Stimulated activated CD4-positive, alpha-beta T cell treated with anti-CD3 and anti-CD28 coated beads, Interleukin-1b, Interleukin-23, amount 100 ng/mL, for 1 hour (primary cell): ENCODE results near the gene WWOX.

ENCODE experiments used
- DNase-seq, 2 donors: peaks; one replicate each; pipeline ENCODE4 v3.0.0-alpha.2; 2020; ENCODE audit warnings: low read depth in 2 of 2

The WWOX gene

GRCh38 chr16:79064256-79064972, 965.0 kb downstream of the WWOX start:
- no peak for DNase-seq

GRCh38 chr16:79066561-79066960, 967.1 kb downstream of the WWOX start:
- no peak for DNase-seq

GRCh38 chr16:79067600-79067999, 968.1 kb downstream of the WWOX start:
- DNase-seq = no peak

DNA sequence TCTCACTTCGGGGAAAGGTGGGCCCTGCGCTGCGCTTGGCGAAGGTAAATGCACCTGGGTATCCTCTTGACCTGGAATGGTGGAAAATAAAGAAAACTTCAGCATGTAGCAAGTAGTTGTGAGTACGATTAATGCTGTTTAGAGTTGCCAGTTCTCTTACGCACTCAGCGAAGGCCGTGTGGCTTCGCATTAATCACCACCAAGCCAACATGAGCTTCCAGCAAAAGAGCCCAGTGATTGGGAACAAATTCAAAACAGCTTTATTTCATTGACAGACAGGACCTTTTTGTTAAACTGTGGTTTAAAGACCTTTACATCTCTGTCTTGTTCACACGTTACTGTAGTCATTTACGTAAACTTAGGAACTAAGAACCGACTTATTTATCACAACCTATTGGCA, 969.7 kb downstream of the WWOX start:
- DNase-seq = no peak

DNA sequence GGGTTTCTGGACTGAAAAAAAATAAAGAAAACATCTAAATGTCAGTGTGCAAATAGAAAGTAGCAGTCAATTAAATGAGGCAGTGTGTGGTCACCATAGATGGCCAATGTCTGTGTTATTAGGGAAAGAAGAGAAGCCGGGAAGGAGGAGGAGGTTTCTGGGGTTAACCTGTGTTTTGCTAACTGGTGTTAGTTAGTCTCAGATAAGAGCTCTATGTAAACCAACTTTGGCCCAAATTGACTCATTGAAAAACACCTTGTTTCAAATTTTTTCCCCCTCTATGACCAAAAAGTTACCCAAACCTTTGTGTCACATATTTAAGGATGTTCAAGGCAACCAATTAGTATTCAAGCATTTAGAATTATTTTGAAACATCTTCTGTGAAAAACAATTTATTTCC, 970.2 kb downstream of the WWOX start:
- no peak for DNase-seq

- no peak for DNase-seq
Measured at GRCh38 chr16:79071424-79071823, 972.0 kb downstream of the WWOX start.

GRCh38 chr16:79072517-79072916, 973.1 kb downstream of the WWOX start:
- no peak for DNase-seq

- DNase-seq = no peak
Measured at GRCh38 chr16:79073566-79073965, 974.1 kb downstream of the WWOX start.

GRCh38 chr16:79074541-79074940, 975.1 kb downstream of the WWOX start:
- no peak for DNase-seq

DNA sequence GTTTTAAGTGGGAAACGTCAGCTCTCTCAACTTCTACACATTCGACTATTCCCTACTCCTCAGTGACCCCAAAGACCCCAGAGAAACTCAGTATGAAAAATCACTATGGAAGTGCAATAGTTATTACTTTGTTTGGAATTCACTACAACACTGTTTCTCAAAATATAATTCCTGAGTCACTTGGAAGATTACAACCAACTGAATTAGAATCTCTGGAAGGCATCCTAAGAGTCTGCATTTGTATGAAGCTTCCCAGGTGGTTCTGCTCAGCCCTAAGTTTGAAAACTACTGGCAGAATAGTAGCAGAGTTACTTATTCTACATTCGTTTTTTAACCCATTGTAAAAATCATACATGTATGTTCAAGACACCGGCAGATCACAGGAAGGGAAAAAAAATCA, 975.5 kb downstream of the WWOX start:
- no peak for DNase-seq

DNA sequence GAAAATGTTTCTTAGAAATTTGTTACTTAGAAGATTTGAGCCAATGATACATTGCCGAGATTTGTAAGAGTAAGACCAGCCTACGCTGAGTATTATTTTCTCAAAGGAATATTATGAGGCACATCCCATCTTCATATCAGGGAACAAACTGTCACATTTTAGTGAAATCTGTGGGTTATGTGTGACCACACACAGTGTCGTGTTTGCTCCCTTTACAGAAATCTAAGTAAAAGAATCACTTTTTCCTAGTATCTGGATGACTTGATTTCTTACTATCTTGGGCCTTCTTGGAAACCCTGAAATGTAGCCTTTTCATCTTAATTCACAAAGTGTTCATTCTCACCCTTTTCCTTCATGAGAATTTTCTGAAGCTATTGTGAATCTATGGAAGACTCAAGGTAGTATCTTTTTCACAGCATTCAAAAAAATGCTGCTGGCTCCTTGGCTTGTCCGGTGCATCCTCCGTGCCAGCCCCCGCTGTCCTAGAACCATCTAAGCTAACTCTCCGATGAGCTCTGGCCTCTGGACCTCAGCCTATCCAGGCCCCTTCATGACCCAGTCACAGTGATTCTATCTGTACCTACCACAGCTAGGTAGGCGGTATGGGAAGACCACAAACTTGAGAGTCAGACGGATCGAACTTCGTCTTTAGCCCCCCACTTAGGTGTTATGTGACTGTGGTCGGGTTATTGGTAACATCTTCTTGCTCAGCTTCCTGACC, 976.8 kb downstream of the WWOX start:
- DNase-seq = no peak

DNA sequence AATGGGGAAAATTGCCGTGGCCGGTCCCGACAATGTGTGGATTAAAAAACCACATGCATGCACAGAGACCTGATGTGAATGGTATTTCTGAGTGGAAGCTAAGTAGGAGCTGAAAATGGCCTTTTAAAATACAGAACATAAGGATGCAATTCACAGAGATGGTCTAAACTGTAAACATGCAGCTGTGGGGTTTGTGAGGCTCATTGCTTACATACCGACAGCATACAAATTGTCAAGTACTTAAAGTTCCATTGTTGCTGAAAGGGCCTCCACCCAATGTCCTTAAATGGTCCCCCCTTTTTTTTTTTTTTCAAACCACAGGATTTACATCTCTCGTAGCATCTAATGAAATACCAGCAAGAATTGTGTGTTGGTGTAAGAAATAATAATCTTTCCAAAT, 977.9 kb downstream of the WWOX start:
- no peak for DNase-seq

- no peak for DNase-seq
Measured at GRCh38 chr16:79079656-79080420, 980.4 kb downstream of the WWOX start.

DNA sequence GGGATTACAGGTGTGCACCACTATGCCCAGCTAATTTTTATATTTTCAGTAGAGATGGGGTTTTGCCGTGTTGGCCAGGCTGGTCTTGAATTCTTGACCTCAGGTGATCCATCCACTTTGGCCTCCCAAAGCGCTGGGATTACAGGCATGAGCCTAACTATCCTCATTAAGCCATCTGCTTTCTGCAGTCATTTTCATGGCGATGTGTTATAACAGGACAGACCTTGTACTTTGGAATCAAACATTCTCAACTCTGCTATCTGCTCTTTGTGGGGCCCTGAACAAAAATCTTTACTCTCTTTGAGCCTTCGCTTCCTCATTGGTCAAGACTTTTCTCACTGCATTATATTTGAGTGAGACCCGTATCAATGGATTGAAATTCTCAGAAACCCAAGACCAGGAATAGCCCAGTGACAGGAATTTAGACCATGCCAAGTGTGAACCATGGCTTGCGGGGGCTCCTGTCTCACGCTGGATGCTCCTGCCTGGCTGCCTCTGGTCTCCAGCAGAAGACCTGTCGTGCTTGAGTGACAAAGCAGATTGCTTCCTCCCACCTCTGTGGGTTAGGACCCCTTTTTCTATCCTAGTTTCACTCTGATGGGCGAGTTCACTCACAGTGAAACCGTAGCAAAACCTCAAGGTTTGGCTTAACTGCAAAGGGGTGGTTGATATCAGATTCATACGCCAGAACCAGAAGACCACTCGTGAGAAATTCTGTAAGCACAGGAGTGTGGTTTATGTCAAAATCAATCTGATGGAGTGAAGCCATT, 982.0 kb downstream of the WWOX start:
- no peak for DNase-seq

GRCh38 chr16:79082970-79083369, 983.5 kb downstream of the WWOX start:
- DNase-seq = no peak

- no peak for DNase-seq
Measured at GRCh38 chr16:79083508-79084299, 984.2 kb downstream of the WWOX start.

DNA sequence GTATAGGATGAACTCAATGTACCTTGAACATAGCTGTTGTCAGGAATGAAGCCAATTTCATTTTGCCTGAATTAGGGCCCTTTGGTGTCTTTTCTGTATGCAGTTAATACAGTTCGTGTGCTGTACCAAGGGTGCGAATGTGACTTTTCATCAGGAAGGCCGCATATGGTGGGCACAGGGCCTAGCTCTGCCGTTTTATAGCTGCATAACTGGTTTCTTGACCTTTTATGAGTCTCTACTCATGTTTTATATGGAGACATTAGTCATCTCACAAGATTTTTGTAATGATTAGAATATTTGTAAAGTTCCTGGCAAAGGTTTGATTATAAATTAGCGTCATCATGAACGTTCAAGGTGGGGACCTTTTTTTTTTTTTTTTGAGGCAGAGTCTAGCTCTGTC, 989.5 kb downstream of the WWOX start:
- no peak for DNase-seq

DNA sequence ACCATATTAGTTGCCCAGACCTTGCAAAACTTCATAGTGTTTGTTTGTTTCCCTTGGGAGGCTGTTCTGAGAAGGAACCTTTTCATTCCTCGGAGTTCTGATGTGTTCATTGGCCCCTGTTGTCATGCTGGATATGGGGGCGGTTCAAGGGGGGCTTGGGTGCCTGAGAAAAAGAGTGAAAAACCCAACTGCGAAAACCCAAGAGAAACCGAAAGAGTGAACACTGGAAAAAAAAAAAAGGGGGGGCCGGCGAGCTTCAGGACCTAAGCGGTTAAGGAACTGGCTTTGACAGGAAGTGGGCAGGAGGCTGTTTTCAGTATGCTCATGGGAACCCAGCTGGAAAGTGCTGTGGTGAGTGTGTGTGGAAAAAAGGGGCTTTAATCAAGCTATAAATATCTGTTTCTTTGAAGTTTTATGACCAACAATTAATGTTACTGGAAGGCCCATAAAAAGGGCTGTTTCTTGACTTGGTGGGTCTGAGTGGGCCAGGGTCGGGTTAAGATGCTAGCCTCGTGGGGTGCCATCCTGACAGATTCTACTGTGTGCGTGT, 990.4 kb downstream of the WWOX start:
- DNase-seq = peak in 1 of 2 donors; percentile 1

DNA sequence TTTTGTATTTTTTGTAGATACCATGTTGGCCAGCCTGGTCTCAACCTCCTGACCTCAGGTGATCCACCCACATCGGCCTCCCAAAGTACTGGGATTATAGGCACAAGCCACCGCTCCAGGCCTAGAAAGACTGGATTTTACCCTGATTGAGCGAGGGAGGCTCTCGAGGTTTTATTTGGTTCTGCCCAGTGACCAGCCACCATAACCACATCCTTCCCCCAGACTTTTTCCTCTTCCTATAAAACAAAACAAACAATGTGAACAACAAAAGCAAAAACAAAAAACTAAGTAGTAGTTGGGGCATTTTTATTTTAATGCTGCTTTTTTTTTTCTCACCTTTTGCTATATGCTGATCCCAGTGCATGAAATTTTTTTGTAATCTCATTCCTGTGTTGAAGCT, 991.5 kb downstream of the WWOX start:
- DNase-seq = no peak

- no peak for DNase-seq
Measured at GRCh38 chr16:79092846-79093245, 993.4 kb downstream of the WWOX start.

- no peak for DNase-seq
Measured at GRCh38 chr16:79093554-79093967, 994.1 kb downstream of the WWOX start.
